PFSK-1 (cell line): ENCODE data around the gene SPRR3.

Experiments
- POLR2AphosphoS5 ChIP-seq: IDR thresholded peaks from 2 replicates; pipeline ENCODE4 v1.6.1; 2012; ENCODE audit warnings: low read depth, mild to moderate bottlenecking, control low read depth, low read length, moderate library complexity
- SIN3A ChIP-seq: IDR thresholded peaks from 2 replicates; pipeline ENCODE4 v1.6.1; 2012; ENCODE audit warnings: mild to moderate bottlenecking, low read length, moderate library complexity, borderline replicate concordance; ENCODE audit not compliant: insufficient read depth
- TF ChIP-seq, protein P1 (sequence below), 2 experiments: IDR thresholded peaks; 2 replicates each; pipeline versions ENCODE4 v1.6.1 to v1.8.0; 2011 to 2012; ENCODE audit warnings: low read depth in 2 of 2, low read length in 2 of 2, control low read depth in 1 of 2, inconsistent platforms in 1 of 2, mild to moderate bottlenecking in 1 of 2, moderate library complexity in 1 of 2; ENCODE audit not compliant: insufficient read depth in 1 of 2

DNA sequence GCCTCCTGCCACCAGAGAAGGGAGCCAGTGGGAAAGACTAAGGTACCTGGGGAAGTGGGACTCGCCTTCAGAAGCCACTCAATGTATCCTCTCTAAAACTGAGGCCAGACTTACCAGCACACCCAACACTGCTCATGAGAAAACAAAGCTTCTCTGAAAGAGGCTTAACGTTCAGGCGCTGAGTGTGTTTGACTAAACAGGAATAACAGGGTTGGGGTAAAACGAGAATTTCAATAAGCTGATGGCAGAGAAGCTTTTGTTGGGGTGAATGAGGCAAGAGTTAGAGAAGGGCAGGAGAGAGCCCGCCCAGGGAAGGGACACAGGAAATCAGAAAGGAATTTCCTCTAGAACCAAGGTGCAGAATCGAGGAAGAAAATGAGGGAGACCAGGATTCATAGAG, 1.7 kb upstream of the SPRR3 start:
- TF ChIP-seq SIN3A, result no peak
- TF ChIP-seq POLR2AphosphoS5, result no peak
- TF ChIP-seq, protein P1, sequence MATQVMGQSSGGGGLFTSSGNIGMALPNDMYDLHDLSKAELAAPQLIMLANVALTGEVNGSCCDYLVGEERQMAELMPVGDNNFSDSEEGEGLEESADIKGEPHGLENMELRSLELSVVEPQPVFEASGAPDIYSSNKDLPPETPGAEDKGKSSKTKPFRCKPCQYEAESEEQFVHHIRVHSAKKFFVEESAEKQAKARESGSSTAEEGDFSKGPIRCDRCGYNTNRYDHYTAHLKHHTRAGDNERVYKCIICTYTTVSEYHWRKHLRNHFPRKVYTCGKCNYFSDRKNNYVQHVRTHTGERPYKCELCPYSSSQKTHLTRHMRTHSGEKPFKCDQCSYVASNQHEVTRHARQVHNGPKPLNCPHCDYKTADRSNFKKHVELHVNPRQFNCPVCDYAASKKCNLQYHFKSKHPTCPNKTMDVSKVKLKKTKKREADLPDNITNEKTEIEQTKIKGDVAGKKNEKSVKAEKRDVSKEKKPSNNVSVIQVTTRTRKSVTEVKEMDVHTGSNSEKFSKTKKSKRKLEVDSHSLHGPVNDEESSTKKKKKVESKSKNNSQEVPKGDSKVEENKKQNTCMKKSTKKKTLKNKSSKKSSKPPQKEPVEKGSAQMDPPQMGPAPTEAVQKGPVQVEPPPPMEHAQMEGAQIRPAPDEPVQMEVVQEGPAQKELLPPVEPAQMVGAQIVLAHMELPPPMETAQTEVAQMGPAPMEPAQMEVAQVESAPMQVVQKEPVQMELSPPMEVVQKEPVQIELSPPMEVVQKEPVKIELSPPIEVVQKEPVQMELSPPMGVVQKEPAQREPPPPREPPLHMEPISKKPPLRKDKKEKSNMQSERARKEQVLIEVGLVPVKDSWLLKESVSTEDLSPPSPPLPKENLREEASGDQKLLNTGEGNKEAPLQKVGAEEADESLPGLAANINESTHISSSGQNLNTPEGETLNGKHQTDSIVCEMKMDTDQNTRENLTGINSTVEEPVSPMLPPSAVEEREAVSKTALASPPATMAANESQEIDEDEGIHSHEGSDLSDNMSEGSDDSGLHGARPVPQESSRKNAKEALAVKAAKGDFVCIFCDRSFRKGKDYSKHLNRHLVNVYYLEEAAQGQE (IDR thresholded peaks at IDR 0.05; ENCODE audit: insufficient read depth in 1 of 2, low read depth in 2 of 2, low read length in 2 of 2), result no peak
